IMR-90 (cell line): ENCODE results near the gene ACTR10. TPM values are rescaled to one million over a fixed set of nuclear protein-coding genes. Genes with fewer than 3 reads are reported as not detected.

Source experiments
- ATAC-seq: fragments of 200-7000 bp; cut with Tn5 transposase; 2 replicates; pipeline ENCODE4 v1.9.1; 2020; ENCODE audit warnings: low read depth, mild to moderate bottlenecking, moderate library complexity
- BruUV-seq: library from RNA; stranded (reverse); fragments of 400-500 nt; replicated peaks from 2 replicates; lab custom pipeline; 2021; lab: Mats Ljungman, UMichigan
- CTCF ChIA-PET: fragments of 300-600 bp; formaldehyde crosslinking; extraction: SDS; loops from one replicate; lab custom pipeline; 2021; ENCODE audit warnings: antibody characterized with exemption; lab: Yijun Ruan, JAX
- POLR2A ChIA-PET: fragments of 300-600 bp; sonication (Branson Sonifier 250); formaldehyde crosslinking; loops from one replicate; lab custom pipeline; 2022; ENCODE audit warnings: antibody characterized with exemption; ENCODE audit not compliant: unreplicated experiment; lab: Charles Lee
- DNase-seq: peaks from one replicate; pipeline ENCODE4 v3.0.0; 2013
- H2AFZ ChIP-seq: replicated peaks from 2 replicates; pipeline ENCODE3; 2013; ENCODE audit warnings: low read length, mild to moderate bottlenecking; ENCODE audit not compliant: poor library complexity
- H2AK5ac ChIP-seq: 2 replicates; pipeline ENCODE4 v1.6.1; 2013; ENCODE audit warnings: low read depth, low read length, inconsistent platforms
- H2AK9ac ChIP-seq: replicated peaks from 2 replicates; pipeline ENCODE3; 2013; ENCODE audit warnings: mild to moderate bottlenecking, low read depth, low read length, moderate library complexity; ENCODE audit not compliant: poor library complexity
- H2BK120ac ChIP-seq: 2 replicates; pipeline ENCODE4 v1.6.1; 2013; ENCODE audit warnings: low read depth, low read length, inconsistent platforms
- H2BK15ac ChIP-seq: 3 replicates; pipeline ENCODE4 v1.6.1; 2013; ENCODE audit warnings: low read depth, low read length, inconsistent platforms
- H2BK20ac ChIP-seq: 2 replicates; pipeline ENCODE4 v1.6.1; 2013; ENCODE audit warnings: low read depth, mild to moderate bottlenecking, inconsistent platforms, low read length, moderate library complexity
- H2BK5ac ChIP-seq: 2 replicates; pipeline ENCODE4 v1.6.1; 2013; ENCODE audit warnings: mild to moderate bottlenecking, low read depth, low read length, inconsistent platforms; ENCODE audit not compliant: poor library complexity, severe bottlenecking
- H3K14ac ChIP-seq: replicated peaks from 2 replicates; pipeline ENCODE4 v1.6.1; 2013; ENCODE audit warnings: low read depth, low read length, inconsistent platforms
- H3K18ac ChIP-seq: 2 replicates; pipeline ENCODE4 v1.6.1; 2013; ENCODE audit warnings: low read depth, low read length, control low read depth
- H3K23ac ChIP-seq: 2 replicates; pipeline ENCODE4 v1.6.1; 2013; ENCODE audit warnings: low read depth, low read length, inconsistent platforms
- H3K27ac ChIP-seq: 2 replicates; pipeline ENCODE4 v1.5.1; 2013; ENCODE audit warnings: mild to moderate bottlenecking, control low read depth, low read length; ENCODE audit not compliant: insufficient read depth
- H3K27me3 ChIP-seq: 2 replicates; pipeline ENCODE4 v1.6.1; 2013; ENCODE audit warnings: low read length; ENCODE audit not compliant: control insufficient read depth, insufficient read depth
- H3K36me3 ChIP-seq: 2 replicates; pipeline ENCODE4 v1.6.1; 2013; ENCODE audit warnings: low read length, mixed read lengths; ENCODE audit not compliant: control insufficient read depth, insufficient read depth
- H3K4ac ChIP-seq: 2 replicates; pipeline ENCODE4 v1.6.1; 2013; ENCODE audit warnings: low read depth, low read length, inconsistent platforms
- H3K4me1 ChIP-seq: 2 replicates; pipeline ENCODE4 v1.6.1; 2013; ENCODE audit warnings: low read length, mixed read lengths; ENCODE audit not compliant: control insufficient read depth, insufficient read depth
- H3K4me2 ChIP-seq: 2 replicates; pipeline ENCODE4 v1.6.1; 2013; ENCODE audit warnings: low read depth, mild to moderate bottlenecking, control low read depth, low read length, moderate library complexity
- H3K4me3 ChIP-seq: 2 replicates; pipeline ENCODE4 v1.5.1; 2013; ENCODE audit warnings: low read depth, mild to moderate bottlenecking, control low read depth, low read length, moderate library complexity; ENCODE audit not compliant: insufficient read depth
- H3K56ac ChIP-seq: 2 replicates; pipeline ENCODE4 v1.6.1; 2013; ENCODE audit warnings: low read length, inconsistent platforms; ENCODE audit not compliant: insufficient read depth; ENCODE audit errors: extremely low read depth
- H3K79me1 ChIP-seq, 2 experiments: 2 replicates each; pipeline ENCODE4 v1.6.1; 2013; ENCODE audit warnings: low read length in 2 of 2, inconsistent platforms in 1 of 2, low read depth in 1 of 2
- H3K9ac ChIP-seq: 2 replicates; pipeline ENCODE4 v1.6.1; 2013; ENCODE audit warnings: low read depth, low read length, control low read depth
- H3K9me1 ChIP-seq: 2 replicates; pipeline ENCODE4 v1.6.1; 2013; ENCODE audit warnings: low read length, inconsistent platforms; ENCODE audit not compliant: insufficient read depth
- H3K9me3 ChIP-seq: 2 replicates; pipeline ENCODE4 v1.6.1; 2013; ENCODE audit warnings: low read length; ENCODE audit not compliant: control insufficient read depth, insufficient read depth
- H4K20me1 ChIP-seq: 2 replicates; pipeline ENCODE4 v1.6.1; 2013; ENCODE audit warnings: low read length, inconsistent platforms; ENCODE audit not compliant: insufficient read depth
- H4K5ac ChIP-seq: 2 replicates; pipeline ENCODE4 v1.6.1; 2013; ENCODE audit warnings: mild to moderate bottlenecking, low read depth, low read length, control low read depth
- H4K8ac ChIP-seq, 2 experiments: 2 replicates each; pipeline ENCODE4 v1.6.1; 2013; ENCODE audit warnings: low read depth in 2 of 2, low read length in 2 of 2, control low read depth in 1 of 2, inconsistent platforms in 1 of 2
- H4K91ac ChIP-seq: 2 replicates; pipeline ENCODE4 v1.6.1; 2013; ENCODE audit warnings: low read depth, low read length, inconsistent platforms; ENCODE audit not compliant: insufficient read depth
- BHLHE40 ChIP-seq: fragments of 150-350 bp; IDR thresholded peaks from 2 replicates; pipeline ENCODE4 v1.6.1; 2016; ENCODE audit warnings: mild to moderate bottlenecking, low read depth, low read length
- CHD1 ChIP-seq: IDR thresholded peaks from 2 replicates; pipeline ENCODE4 v1.6.1; 2012; ENCODE audit warnings: low read depth, low read length, improper control_type of control experiment
- FOS ChIP-seq: fragments of 150-350 bp; IDR thresholded peaks from 2 replicates; pipeline ENCODE4 v1.6.1; 2016; ENCODE audit warnings: low read depth, low read length
- MAFK ChIP-seq: IDR thresholded peaks from 2 replicates; pipeline ENCODE4 v1.6.1; 2012; ENCODE audit warnings: low read depth, low read length, improper control_type of control experiment
- MAZ ChIP-seq: IDR thresholded peaks from 2 replicates; pipeline ENCODE4 v1.6.1; 2012; ENCODE audit warnings: low read depth, mild to moderate bottlenecking, low read length, improper control_type of control experiment, moderate library complexity, borderline replicate concordance
- MXI1 ChIP-seq: IDR thresholded peaks from 2 replicates; pipeline ENCODE4 v1.6.1; 2012; ENCODE audit warnings: low read depth, mild to moderate bottlenecking, low read length, moderate library complexity, borderline replicate concordance
- NFE2L2 ChIP-seq: fragments of 150-350 bp; IDR thresholded peaks from 2 replicates; pipeline ENCODE4 v1.6.1; 2016; ENCODE audit warnings: low read depth, mild to moderate bottlenecking, low read length
- POLR2A ChIP-seq: IDR thresholded peaks from 2 replicates; pipeline ENCODE4 v1.6.1; 2012; ENCODE audit warnings: mild to moderate bottlenecking, low read depth, low read length
- RCOR1 ChIP-seq: IDR thresholded peaks from 2 replicates; pipeline ENCODE4 v1.6.1; 2012; ENCODE audit warnings: mild to moderate bottlenecking, low read length, improper control_type of control experiment; ENCODE audit not compliant: insufficient replicate concordance
- RFX5 ChIP-seq: IDR thresholded peaks from 2 replicates; pipeline ENCODE4 v1.8.0; 2012; ENCODE audit warnings: low read depth, mild to moderate bottlenecking, low read length, moderate library complexity
- SMC3 ChIP-seq: fragments of 150-350 bp; IDR thresholded peaks from 2 replicates; pipeline ENCODE4 v1.6.1; 2016; ENCODE audit warnings: low read depth, mild to moderate bottlenecking, antibody characterized with exemption, low read length, moderate library complexity
- WGBS, 2 experiments: methylation state at CpG; one replicate each; pipeline versions ENCODE4 v1.1.5 to v1.1.7; 2013; ENCODE audit warnings: missing lambda C conversion rate in 2 of 2; ENCODE audit not compliant: insufficient read length in 1 of 2; ENCODE audit errors: extremely low coverage in 2 of 2; 5-methylcytosine and 5-hydroxymethylcytosine counted together
- dilution Hi-C: fragments of 300-500 bp; cut with HindIII; formaldehyde crosslinking; loops from one replicate; pipeline ENCODE4 v1.14.3; 2018; ENCODE audit warnings: low sequenced_read_pairs; ENCODE audit not compliant: unreplicated experiment
- in situ Hi-C: fragments of 300-500 bp; cut with MboI; formaldehyde crosslinking; loops from 3 replicates; pipeline ENCODE4 v1.14.3; 2019; ENCODE audit warnings: low sequenced_read_pairs, inconsistent platforms, mixed read lengths
- intact Hi-C: fragments of 100-400 bp; cut with micrococcal nuclease; formaldehyde crosslinking; loops from 2 replicates; pipeline ENCODE4 v1.10.0; 2022
- polyA plus RNA-seq, 3 experiments: library from polyadenylated mRNA; depleted of rRNA; stranded (reverse); fragments of >200 nt; gene quantifications; 2 replicates each; pipeline ENCODE4 v1.2.3, GENCODE V29; 2012; ENCODE audit warnings: low replicate concordance in 1 of 3
- total RNA-seq: library from RNA; depleted of rRNA; stranded (reverse); fragments of >200 nt; gene quantifications from 2 replicates; pipeline ENCODE4 v1.2.3, GENCODE V29; 2012
- TF ChIP-seq, protein P1 (sequence below): conservative IDR thresholded peaks from 2 replicates; pipeline ENCODE4 v1.5.1; 2012; ENCODE audit warnings: mild to moderate bottlenecking, low read depth, low read length, improper control_type of control experiment
- TF ChIP-seq, protein P2 (sequence below): fragments of 150-350 bp; IDR thresholded peaks from 2 replicates; pipeline ENCODE4 v1.6.1; 2016; ENCODE audit warnings: low read depth, mild to moderate bottlenecking, low read length, moderate library complexity, borderline replicate concordance
- TF ChIP-seq, protein P3 (sequence below): fragments of 150-350 bp; IDR thresholded peaks from 2 replicates; pipeline ENCODE4 v1.6.1; 2017; ENCODE audit warnings: mild to moderate bottlenecking, antibody characterized with exemption, low read length, low read depth

The ACTR10 gene
- total and polyA plus RNA-seq, 2 of the 4 experiments (the other 2 are of a cell fraction), result 71.0 to 71.7 TPM

DNA sequence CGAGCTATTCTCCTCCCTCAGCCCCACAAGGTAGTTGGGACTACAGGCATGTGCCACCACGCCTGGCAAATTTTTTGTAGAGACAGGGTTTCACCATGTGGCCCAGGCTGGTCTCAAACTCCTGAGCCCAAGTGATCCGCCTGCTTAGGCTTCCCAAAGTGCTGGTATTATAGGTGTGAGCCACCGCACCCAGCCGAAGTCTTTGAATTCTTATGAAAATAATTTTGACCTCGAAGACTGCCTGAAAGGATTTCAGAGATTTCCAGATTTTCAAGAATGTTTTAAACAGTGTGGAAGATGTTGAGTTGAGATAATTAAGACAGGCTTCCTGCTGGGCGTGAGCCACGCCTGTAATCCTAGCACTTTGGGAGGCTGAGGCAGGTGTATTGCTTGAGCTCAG lies 49.7 kb downstream of the ACTR10 start:
- no peak overlapping the region for H3K4ac ChIP-seq
- H3K23ac ChIP-seq, result no peak overlapping the region
- H2BK15ac ChIP-seq, result no peak overlapping the region
- no peaks in the 10 kb centered on the region for H3K9me1 ChIP-seq
- peaks cover 44% of the 10 kb centered on the region for H4K20me1 ChIP-seq
- ChIA-PET CTCF (no interaction called here), POLR2A (no interaction called here)
- BruUV-seq, result no TSS peak
- H2BK120ac ChIP-seq, result no peak overlapping the region
- H4K5ac ChIP-seq, result no peak overlapping the region
- no peaks in the 10 kb centered on the region for H3K4me1 ChIP-seq
- H3K36me3 ChIP-seq, result peaks cover 25% of the 10 kb centered on the region
- H2AK9ac ChIP-seq, result no peak overlapping the region
- H3K14ac ChIP-seq, result no peak overlapping the region
- H3K9ac ChIP-seq, result no peak overlapping the region
- H4K8ac ChIP-seq, result no peak overlapping the region
- no peaks in the 10 kb centered on the region for H3K27me3 ChIP-seq
- no peak overlapping the region for H3K4me3 ChIP-seq
- no peak for DNase-seq
- no peaks in the 10 kb centered on the region for H3K9me3 ChIP-seq
- H2AFZ ChIP-seq, result no peak overlapping the region
- no peak overlapping the region for H3K4me2 ChIP-seq
- no peak overlapping the region for H2AK5ac ChIP-seq
- no peak overlapping the region for H3K27ac ChIP-seq
- ATAC-seq, result no peak
- dilution Hi-C loops (no loop called here), intact Hi-C loops (loop anchor here (1.0 kb wide), 1 partner anchor 44 kb away; no protein-coding TSS in a partner anchor), in situ Hi-C loops (loop anchor here (25.0 kb wide), 1 partner anchor 987 kb away; the partner anchor contains the start of genes AP5M1 and EXOC5)
- no peak overlapping the region for H2BK20ac ChIP-seq
- H3K18ac ChIP-seq, result no peak overlapping the region
- TF ChIP-seq RFX5, result no peak
- TF ChIP-seq, protein P1, sequence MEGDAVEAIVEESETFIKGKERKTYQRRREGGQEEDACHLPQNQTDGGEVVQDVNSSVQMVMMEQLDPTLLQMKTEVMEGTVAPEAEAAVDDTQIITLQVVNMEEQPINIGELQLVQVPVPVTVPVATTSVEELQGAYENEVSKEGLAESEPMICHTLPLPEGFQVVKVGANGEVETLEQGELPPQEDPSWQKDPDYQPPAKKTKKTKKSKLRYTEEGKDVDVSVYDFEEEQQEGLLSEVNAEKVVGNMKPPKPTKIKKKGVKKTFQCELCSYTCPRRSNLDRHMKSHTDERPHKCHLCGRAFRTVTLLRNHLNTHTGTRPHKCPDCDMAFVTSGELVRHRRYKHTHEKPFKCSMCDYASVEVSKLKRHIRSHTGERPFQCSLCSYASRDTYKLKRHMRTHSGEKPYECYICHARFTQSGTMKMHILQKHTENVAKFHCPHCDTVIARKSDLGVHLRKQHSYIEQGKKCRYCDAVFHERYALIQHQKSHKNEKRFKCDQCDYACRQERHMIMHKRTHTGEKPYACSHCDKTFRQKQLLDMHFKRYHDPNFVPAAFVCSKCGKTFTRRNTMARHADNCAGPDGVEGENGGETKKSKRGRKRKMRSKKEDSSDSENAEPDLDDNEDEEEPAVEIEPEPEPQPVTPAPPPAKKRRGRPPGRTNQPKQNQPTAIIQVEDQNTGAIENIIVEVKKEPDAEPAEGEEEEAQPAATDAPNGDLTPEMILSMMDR, result no peak
- TF ChIP-seq, protein P2, sequence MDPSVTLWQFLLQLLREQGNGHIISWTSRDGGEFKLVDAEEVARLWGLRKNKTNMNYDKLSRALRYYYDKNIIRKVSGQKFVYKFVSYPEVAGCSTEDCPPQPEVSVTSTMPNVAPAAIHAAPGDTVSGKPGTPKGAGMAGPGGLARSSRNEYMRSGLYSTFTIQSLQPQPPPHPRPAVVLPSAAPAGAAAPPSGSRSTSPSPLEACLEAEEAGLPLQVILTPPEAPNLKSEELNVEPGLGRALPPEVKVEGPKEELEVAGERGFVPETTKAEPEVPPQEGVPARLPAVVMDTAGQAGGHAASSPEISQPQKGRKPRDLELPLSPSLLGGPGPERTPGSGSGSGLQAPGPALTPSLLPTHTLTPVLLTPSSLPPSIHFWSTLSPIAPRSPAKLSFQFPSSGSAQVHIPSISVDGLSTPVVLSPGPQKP, result no peak
- no peak for TF ChIP-seq SMC3
- TF ChIP-seq MAFK, result no peak
- no peak for TF ChIP-seq MAZ
- TF ChIP-seq NFE2L2, result no peak
- TF ChIP-seq, protein P3, sequence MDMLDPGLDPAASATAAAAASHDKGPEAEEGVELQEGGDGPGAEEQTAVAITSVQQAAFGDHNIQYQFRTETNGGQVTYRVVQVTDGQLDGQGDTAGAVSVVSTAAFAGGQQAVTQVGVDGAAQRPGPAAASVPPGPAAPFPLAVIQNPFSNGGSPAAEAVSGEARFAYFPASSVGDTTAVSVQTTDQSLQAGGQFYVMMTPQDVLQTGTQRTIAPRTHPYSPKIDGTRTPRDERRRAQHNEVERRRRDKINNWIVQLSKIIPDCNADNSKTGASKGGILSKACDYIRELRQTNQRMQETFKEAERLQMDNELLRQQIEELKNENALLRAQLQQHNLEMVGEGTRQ, result no peak
- no peak for TF ChIP-seq RCOR1
- TF ChIP-seq CHD1, result no peak
- no peak for TF ChIP-seq MXI1
- TF ChIP-seq POLR2A, result no peak
- no peak for TF ChIP-seq FOS
- TF ChIP-seq BHLHE40, result no peak
- H4K91ac ChIP-seq, result no peak overlapping the region
- 90% methylated on average over 2 of the region's 8 CpGs; no CpG with 5 or more reads in 1 of the 2 experiments for WGBS, 2 experiments
- no peak overlapping the region for H2BK5ac ChIP-seq
- no peak overlapping the region for H3K56ac ChIP-seq
- H3K79me1 ChIP-seq, result peaks cover 9 to 42% of the 10 kb centered on the region in 2 experiments
